NCI-H345 (cell line): ENCODE measurements around the gene RELL2.

Experiments used
- DNase-seq: peaks from one replicate; lab custom pipeline; 2025; lab: John Stamatoyannopoulos, UW

Gene RELL2

DNA sequence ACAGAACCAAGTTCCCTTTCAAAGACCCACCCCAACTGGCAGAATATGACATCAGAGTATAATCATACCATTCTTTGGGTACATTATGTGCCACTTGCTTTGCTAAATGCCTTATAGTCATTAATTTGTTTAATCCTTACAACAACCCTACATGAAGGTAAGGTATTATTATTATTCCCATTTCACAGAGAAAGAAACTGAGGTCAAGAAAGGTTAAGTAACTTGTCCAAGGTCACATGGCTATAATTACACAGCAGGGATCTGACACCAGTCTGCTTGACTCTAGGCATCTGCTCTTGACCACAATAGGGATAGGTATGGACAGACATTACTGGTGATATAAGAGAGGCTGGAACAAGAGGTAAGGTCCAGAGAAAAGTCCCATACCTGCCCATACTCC lies 13.2 kb downstream of the RELL2 start:
- DNase-seq = no peak

DNA sequence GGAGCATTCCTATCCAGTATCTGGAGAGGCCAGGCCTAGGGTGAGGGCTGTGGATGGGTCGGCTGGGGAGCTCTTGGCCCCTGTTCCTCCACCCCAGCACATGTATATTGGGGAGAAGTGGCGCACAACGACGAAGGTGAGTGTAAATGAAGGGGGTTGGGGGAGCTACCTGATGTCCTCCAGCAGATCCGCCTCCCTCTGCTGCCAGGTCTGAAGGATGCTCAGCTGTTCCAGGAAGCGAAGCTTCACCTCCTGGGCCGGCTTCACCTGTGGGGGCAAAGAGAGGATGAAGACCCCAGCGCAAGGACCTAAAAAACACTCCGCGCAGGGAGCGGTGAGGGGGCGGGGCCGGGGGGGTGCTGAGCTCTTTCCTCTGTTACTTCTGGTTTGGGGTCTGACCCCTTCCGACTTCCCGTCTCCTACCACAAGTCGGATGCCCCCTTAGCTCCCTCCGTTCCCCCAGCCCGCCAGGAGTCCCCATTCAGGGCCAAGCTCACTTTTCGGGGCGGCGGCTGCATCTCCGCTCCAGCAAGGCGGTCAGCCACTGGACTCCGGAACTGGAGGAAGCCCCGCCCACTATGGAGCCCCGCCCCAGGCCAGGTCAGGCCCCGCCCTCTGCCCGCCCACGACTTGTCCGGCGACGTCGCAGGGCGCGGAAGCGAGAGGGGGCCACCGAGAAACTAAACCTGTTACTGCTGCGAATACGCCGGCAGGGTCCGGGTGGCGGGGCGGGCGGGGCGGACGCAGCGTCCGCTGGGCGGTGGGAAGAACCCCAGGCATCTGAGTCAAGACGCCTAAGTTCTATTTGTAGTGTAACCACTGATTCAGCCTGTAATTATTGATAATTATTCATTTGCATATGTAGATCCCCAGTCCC lies 14.3 kb downstream of the RELL2 start, which contains the start of gene FCHSD1:
TSS of gene FCHSD1 (minus strand) at position 568 of the 877 bp plus-strand sequence. CDS start at position 518, 50 bp downstream.
- peak; percentile 68 for DNase-seq

DNA sequence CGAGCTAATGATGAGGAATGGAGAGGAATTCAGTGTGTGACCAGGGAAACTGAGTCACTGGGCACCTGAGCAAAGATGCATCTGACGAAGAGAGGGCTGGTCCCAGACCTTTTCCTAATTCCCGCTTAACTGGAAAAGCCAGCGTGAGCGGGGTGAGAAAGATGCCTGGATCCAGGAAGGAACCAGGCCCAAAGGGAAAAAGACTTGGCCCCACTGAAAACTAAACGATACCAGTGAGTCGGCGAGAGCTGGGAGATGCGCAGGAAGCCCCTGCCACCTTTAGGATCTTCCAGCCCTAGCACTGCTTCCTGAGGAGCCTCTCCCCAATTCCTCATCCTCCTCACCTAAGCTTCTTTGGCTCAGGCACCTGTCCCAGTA lies 14.9 kb downstream of the RELL2 start:
- DNase-seq = no peak

DNA sequence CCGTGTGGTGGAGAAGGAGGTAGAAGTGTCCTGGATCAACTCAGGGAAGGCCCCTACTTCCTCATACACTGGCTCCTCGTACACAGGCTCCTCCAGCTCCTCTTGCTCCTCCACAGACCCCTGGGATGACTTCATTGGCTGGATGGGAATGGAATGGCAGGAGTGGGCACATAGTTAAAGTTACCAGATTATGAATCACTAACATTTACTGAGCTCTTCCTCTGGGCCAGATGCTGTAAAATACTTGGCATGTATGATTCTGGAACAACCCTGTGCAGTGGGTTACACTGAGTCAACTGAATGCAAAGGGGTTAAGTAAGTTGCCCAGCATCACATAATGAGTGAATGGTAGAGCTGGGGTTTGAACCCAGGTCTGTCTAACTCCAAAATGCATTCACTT lies 17.5 kb downstream of the RELL2 start:
- no peak for DNase-seq

DNA sequence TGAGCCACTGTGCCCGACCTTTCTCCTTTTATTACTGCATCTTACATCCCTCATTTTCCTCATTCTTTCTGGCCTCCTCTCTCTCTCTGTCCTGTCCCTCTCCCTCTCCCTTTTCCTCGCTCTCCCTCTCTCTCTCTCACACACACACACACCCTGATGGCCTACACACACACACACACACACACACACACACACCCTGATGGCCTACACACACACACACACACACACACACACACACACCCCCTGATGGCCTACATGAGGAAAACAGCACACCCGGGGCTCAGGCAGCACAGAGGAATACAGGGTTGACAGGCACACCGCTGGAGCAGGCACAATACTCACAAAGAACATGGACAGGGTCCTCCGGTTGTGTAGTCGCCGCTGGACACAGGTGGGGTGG lies 18.2 kb downstream of the RELL2 start:
- DNase-seq = no peak

DNA sequence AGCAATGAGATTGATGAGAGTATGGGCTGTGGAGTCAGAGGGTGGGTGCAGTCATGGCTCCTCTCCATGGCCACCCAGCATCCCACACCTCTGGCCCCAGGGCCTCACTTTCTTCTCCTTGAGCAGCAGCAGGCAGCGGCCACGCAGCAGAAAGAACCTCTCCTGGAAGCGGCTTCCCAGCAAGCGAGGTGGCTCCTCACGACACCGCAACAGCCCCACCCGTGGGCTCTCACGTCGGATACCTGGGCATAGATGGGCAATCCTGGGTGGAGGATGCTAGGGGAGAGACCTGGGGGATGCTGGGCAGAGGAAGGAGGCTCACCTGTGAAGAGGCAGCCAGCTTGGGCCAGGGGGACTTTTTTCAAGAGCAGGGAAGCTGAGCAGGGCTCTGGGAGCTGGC lies 19.6 kb downstream of the RELL2 start:
- DNase-seq = no peak

DNA sequence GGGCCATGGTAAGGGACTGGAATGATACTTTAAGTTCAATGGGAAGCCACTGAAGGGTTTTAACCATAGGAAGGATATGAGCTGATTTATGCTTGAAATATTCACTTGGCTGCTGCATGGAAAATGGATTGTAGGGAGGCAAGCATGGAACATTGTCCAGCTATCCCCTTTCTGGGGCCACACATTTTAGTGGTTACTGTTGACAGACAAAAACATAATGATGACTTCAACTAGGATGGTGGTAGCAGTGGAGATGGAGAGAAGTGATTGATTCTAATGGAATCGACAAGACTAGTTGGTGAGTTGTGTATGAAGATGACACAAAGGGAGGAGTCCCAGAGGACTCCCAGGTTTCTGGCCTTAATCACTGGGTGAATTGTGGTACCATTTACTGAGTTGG lies 20.6 kb downstream of the RELL2 start:
- no peak for DNase-seq

DNA sequence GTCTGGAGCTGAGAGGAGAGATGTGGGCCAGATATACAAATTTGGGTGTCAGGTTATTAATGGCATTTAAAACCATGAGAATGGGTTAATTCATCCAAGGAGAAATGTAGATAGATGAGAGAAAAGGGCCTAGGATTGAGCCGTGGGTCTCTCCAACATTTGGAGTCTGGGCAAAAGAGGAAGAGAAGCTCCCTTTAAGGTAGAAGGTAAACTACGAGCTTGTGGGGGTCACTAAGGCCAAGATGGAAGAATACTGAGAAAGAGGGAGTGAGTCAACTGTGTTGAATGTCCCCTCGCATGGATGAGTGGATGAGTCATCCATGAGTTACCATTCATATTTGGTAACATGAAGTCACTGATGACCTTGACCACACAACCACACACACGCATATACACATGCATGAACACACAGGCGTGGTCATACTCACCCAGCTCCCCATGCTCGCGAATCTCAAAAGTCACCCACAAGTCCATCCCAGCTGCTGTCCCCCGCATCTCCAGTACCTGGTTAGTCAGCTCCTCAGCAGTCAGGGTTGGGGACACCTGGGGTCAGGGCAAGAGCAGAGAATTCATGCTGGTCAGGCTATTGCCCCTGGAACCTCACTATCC lies 21.2 kb downstream of the RELL2 start:
- no peak for DNase-seq

DNA sequence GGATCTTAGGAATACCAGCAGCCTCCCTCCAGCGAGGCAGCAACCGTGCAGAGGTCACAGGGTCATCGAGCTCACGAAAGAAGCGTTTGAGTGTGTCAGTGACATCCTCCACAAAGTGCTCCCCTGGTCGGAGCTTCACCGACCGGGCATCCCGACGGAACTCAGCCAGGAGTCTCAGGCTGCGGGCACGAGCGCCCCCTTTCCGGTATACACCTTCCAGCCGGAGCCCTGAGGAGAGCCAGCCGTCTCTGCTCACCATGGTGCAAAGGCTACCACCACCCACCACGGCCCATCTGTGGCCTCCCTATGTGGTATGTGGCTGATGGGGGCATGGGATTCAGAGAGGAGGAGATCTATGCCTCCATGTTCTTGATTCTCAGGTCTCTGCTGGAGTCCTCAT lies 25.2 kb downstream of the RELL2 start:
- DNase-seq = no peak

DNA sequence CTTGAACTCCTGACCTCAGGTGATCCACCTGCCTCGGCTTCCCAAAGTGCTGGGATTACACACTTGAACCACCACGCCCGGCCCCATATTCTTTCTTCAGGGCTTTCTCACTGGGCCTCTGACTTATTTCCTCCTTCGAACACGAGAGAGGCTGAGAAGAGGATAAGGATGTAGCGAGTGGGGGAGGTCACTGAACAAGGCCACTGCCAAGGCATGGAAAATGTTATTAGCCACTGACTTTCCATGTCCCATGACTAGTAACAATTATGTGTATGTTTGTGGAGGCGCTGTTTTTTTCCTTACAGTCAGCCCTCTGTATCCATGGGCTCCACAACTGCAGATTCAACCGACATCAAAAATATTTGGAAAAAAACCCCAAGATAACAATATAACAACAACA lies 26.7 kb downstream of the RELL2 start:
- no peak for DNase-seq

DNA sequence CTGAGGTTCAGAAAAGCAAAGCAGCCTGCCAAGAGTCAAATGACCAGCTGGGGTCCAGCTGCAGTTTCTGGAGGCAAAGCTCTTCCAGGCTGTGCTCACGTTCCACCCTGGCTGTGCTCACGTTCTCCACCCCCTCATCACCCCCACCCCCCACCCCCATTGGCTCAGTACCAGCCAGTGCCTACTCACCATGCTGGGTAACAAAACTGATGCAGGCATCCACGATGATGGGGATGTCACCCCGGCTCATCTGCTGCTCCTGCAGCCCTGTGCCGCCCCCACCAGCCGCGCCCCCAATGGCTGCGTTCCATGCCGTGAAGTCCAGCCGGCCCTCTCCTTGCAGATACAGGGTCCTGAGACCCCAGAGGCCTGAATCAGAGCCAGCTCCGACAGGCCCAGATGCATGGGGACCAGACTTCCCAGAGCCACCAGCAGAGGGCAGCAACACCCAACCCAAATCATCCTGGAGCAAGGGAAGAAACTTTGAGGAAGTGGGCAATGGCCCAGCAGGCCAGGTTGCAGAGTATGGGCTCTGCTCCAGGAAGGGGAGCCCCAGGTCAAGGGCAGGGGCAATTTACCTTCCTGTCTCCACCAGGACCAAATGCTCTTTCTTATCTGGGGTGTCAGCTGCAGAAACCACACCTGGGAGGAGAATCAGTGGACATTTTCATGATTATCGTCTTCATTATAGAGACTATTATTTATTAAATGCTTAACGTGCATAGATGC lies 28.1 kb downstream of the RELL2 start:
- peak; percentile 67 for DNase-seq

DNA sequence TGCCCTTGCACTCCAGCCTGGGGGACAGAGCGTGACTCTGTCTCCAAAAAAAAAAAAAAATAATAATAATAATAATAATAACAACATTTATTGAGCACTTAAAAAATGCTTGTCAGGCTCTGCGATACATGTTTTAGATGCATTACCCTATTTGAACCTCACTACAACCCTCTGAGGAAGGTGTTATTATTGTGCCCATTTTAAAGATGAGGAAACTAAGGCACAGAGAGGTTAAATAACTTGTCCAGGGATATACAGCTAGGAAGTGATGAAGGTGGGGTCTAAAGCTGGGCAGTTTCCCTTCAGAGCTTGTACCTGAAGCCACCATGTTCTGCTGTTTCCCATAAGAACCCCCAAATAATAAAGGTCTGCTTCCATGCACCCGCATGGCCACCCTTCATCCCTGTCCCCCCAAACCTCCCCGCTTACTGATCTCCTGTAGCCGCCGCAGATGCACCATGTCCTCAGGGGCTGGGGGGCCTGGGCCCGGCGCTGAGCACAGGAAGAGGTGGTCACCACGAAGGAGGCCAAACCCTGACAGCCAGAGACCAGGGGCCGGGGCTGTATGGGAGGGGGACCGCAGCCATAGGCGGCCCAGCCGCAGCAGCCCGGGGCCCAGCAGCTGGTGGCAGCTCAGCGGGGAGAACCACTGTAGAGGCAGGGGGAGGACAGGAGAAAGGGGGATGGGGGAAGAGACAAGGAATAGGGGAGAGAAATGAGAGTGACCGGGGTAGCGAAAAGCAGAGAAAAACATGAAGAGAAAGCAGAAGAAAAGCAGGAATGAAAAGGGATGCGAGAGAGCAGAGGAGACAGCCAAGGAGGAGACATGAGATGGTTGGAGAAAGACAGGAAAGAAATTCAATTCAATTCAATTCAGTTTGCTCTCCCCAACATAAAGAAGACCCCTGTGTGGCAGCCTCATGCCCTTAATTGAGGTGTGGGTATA lies 29.5 kb downstream of the RELL2 start:
- no peak for DNase-seq

DNA sequence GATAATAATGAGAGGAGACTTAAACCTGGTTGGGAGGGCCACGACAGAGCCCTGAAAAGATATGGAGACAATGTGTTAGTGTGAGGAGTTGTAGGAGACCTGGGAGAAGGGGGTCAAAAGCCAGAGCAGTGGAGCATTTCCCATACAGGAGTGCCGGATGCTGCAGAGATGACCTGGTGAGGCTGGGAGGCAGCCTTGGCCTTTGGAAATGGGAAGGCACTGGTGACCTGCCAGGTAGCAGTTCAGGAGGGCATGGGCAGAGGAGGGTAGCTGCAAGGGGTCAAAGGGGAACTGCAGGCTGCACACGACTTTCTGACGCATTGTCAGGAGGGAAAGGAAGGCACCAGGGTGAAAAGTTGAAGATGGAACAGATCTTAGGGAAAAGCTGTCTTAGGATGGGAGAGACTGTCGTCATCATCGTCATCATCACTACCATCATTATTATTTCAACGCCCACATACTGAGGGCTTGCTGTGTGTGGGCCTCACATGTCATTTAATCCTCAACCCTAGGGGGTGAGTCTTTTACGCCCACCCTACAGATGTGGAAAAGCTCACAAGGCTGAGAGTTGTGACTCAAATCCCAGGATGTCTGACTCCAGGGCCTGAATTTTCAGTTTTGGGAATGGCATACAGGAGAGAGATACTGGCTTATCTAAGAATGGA lies 31.9 kb downstream of the RELL2 start:
- no peak for DNase-seq

DNA sequence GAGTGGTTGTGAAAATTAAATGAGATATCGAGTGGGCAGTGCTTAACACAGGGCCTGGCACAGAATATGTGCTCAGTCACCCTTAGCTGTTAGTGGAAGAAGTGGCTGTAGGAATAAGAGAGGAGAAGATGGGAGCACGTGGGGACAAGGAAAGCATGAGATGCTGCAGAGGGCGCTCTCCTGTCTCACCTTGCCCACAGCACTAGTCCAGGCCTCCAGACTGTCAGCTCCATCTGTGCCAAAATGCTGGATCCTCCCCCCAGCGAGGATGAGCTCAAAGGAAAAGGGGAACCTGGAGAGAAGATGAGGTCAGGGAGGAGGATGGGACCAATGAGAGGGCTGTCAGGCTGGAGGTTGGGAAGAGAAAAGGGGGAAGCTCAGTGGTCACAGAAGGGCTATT lies 32.7 kb downstream of the RELL2 start:
- no peak for DNase-seq

DNA sequence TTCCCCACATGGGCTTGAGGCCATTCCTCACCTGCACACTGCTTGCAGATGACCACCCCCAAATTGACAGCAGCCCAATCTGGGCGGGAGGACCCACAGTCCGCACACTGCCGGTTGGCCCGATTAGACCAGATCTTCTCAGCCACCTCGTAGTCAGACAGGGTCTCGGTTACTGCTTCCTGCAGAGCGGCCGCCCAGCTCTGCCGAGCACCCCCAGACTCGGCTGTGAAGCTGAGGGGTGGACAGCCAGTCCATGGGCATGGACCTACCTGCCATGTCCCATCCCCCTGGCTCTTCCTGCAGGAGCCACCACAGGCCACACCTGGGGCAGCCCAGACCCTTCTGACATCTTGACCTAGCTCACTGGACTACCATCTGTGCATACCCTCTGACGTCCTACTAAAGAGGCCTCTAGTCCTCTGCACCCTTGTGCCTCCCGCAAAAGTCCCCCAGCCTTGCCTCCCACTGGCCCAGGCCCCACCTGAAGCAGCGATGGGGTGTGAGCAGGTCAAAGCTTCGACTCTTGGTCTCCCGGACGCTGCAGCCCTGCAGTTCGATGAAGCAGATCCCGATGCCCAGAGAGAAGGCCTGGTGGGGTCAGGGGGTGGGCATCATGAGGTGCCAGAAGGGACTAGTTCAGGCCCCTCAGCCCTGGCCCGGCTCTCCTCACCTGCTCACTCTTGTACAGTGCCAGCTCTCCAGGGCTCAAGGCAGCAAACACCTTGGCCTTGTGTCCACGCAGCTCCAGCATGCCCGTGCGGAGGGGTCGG lies 35.5 kb downstream of the RELL2 start:
- DNase-seq = no peak

DNA sequence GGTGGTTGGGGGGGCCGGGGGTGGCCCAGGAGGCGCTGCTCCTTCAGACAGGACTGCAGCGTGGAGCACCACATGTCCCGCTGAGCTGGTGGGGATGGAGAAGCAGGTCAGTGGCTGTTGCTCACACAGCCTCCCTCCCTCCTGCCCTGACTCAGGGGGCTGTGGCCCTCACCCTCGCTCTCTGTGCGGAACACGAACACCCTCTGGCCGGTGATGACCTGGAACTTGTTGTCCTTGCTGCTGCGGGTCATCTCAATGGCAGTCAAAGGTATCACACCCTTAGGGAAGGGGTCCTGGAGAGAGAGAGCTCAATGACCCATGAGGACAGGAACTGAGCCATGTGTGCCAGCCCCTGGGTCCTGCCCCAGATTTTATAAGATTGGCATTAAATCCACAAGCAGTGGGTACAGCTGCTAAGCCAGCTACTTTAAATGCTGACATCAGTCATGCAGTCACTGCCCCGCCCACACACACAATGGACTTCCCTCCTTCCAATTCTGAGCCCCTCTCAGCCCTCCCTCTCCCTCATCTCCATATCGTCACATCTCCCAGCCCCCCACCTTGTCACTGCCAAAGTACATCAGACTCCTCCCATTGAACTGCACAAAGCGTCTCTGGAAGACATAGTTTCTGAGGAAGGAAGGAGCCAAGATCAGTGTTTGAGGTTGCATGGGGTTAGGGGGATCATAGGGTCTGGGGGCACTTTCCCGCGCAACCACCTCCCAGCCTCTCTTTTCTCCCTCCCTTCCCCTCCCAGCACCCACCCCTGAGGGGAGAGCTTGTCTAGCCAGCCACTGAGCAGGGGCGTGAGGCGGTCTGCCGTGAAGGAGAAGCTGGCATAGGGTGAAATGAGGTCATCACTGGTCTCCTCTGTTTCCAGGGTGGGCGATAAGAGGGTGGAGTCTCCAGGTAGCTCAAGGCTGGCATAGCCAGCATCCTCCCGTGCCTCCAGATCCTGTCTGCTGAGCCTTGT lies 36.3 kb downstream of the RELL2 start:
- DNase-seq = no peak

DNA sequence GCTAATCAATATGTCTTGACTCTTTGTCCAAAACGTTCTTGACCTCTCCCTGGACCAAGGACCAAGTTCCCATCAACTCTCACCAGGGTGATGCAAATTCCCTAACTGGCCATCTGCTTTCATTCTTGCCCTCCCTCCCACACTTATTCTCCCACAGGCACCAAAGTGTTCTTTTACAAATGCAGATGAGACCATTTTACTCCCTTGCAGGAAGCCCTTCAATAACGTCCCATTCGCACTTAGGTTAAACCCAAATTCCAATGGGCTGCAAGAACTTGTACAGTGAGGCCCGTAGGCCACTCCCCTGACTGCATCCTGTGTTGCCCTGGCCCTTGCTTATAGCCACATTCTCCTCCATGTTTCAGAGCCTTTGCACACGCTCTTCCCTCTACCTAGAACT lies 38.0 kb downstream of the RELL2 start:
- no peak for DNase-seq

DNA sequence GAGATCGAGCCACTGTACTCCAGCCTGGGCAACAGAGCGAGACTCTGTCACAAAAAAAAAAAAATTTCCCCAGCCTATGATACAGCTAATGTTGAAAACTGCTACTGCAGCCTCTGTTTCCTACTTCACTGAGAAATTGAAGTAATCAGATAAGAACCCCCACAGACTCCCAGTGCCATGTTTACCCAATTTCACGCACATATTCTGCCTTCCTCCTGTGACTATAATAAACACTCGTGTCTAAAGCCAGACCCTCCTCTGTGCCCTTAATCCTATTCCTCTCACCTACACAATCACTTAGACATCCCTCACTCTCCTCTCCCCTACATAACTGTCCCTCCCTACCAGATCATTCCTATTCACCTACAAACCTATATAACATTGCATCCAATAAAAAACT lies 38.9 kb downstream of the RELL2 start:
- DNase-seq = no peak

DNA sequence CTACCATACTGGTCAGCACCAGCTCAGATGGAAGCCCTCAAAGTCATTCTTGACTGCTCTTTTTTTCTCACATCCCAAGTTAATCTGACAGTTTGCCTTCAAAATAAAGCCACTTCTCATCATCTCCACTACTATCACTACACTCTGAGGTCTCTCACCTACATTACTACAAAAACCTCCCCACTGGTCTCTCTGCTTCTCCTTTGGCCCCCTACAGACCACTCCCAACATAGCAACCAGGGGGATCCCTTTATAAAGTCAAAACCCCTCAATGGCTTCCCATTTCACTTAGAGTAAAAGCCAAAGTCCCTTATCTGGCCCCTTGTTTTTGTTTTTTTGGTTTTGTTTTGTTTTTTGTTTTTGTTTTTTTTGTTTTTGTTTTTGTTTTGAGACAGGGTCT lies 40.6 kb downstream of the RELL2 start:
- DNase-seq = no peak
